H9 (cell line): ENCODE results near the gene HSPG2. TPM values are rescaled to one million over a fixed set of nuclear protein-coding genes. Genes with fewer than 3 reads are reported as not detected.

Experiments used
- DNase-seq: peaks from one replicate; pipeline ENCODE4 v3.0.0-alpha.2; 2017
- H2AFZ ChIP-seq: one replicate; pipeline ENCODE4 v1.6.1; 2013; ENCODE audit warnings: mild to moderate bottlenecking, low read length, control low read depth, moderate library complexity
- H2AK5ac ChIP-seq: 2 replicates; pipeline ENCODE4 v1.6.1; 2013; ENCODE audit warnings: low read length, control low read depth, mixed read lengths; ENCODE audit not compliant: insufficient read length
- H2BK120ac ChIP-seq: one replicate; pipeline ENCODE4 v1.6.1; 2013; ENCODE audit warnings: low read depth, mild to moderate bottlenecking, low read length, control low read depth, inconsistent platforms; ENCODE audit not compliant: poor library complexity, severe bottlenecking
- H2BK12ac ChIP-seq: 2 replicates; pipeline ENCODE4 v1.6.1; 2013; ENCODE audit warnings: low read length, control low read depth, mixed read lengths, low read depth; ENCODE audit not compliant: insufficient read length
- H2BK15ac ChIP-seq: 2 replicates; pipeline ENCODE4 v1.6.1; 2013; ENCODE audit warnings: low read depth, low read length, control low read depth
- H2BK20ac ChIP-seq: one replicate; pipeline ENCODE4 v1.6.1; 2013; ENCODE audit warnings: low read depth, mild to moderate bottlenecking, low read length, control low read depth, inconsistent platforms; ENCODE audit not compliant: poor library complexity, severe bottlenecking
- H2BK5ac ChIP-seq: 2 replicates; pipeline ENCODE4 v1.6.1; 2013; ENCODE audit warnings: low read length, control low read depth, mixed read lengths; ENCODE audit not compliant: insufficient read length
- H3K14ac ChIP-seq: 2 replicates; pipeline ENCODE4 v1.6.1; 2013; ENCODE audit warnings: low read length, control low read depth; ENCODE audit not compliant: insufficient read depth
- H3K18ac ChIP-seq: 2 replicates; pipeline ENCODE4 v1.6.1; 2013; ENCODE audit warnings: low read depth, mild to moderate bottlenecking, mixed read lengths, low read length, control low read depth; ENCODE audit not compliant: insufficient read length
- H3K23ac ChIP-seq: 2 replicates; pipeline ENCODE4 v1.6.1; 2013; ENCODE audit warnings: low read length, control low read depth, mixed read lengths, low read depth; ENCODE audit not compliant: insufficient read length
- H3K23me2 ChIP-seq: 2 replicates; pipeline ENCODE4 v1.6.1; 2013; ENCODE audit warnings: low read depth, mild to moderate bottlenecking, mixed read lengths, low read length, control low read depth; ENCODE audit not compliant: insufficient read length, poor library complexity, severe bottlenecking
- H3K27ac ChIP-seq: 2 replicates; pipeline ENCODE4 v1.5.1; 2013; ENCODE audit warnings: low read length, control low read depth, mixed read lengths, low read depth; ENCODE audit not compliant: insufficient read length
- H3K27me3 ChIP-seq: 2 replicates; pipeline ENCODE4 v1.6.1; 2013; ENCODE audit warnings: low read length, control low read depth, inconsistent platforms; ENCODE audit not compliant: insufficient read depth
- H3K4ac ChIP-seq: 2 replicates; pipeline ENCODE4 v1.6.1; 2013; ENCODE audit warnings: low read depth, mild to moderate bottlenecking, control low read depth, inconsistent platforms, low read length, moderate library complexity
- H3K4me1 ChIP-seq: 2 replicates; pipeline ENCODE4 v1.6.1; 2013; ENCODE audit warnings: low read length, control low read depth, inconsistent platforms; ENCODE audit not compliant: insufficient read depth
- H3K4me2 ChIP-seq: 2 replicates; pipeline ENCODE4 v1.6.1; 2013; ENCODE audit warnings: low read length, control low read depth, mixed read lengths; ENCODE audit not compliant: insufficient read length, insufficient read depth
- H3K56ac ChIP-seq: 2 replicates; pipeline ENCODE4 v1.6.1; 2013; ENCODE audit warnings: low read depth, mild to moderate bottlenecking, mixed read lengths, low read length, control low read depth; ENCODE audit not compliant: insufficient read length
- H3K79me1 ChIP-seq: 2 replicates; pipeline ENCODE4 v1.6.1; 2013; ENCODE audit warnings: low read depth, mild to moderate bottlenecking, moderate library complexity, low read length, control low read depth, inconsistent platforms; ENCODE audit not compliant: insufficient read depth, poor library complexity, severe bottlenecking
- H3K79me2 ChIP-seq: 2 replicates; pipeline ENCODE4 v1.6.1; 2013; ENCODE audit warnings: low read length, control low read depth, inconsistent platforms; ENCODE audit not compliant: insufficient read depth
- H3K9ac ChIP-seq: 2 replicates; pipeline ENCODE4 v1.6.1; 2013; ENCODE audit warnings: low read length, control low read depth, mixed read lengths; ENCODE audit not compliant: insufficient read length; ENCODE audit errors: extremely low read depth
- H3K9me3 ChIP-seq: one replicate; pipeline ENCODE4 v1.6.1; 2013; ENCODE audit warnings: low read depth, low read length, inconsistent platforms; ENCODE audit not compliant: control insufficient read depth
- H3T11ph ChIP-seq: one replicate; pipeline ENCODE4 v1.6.1; 2013; ENCODE audit warnings: mild to moderate bottlenecking, low read length, control low read depth, inconsistent platforms
- H4K20me1 ChIP-seq: one replicate; pipeline ENCODE4 v1.6.1; 2013; ENCODE audit not compliant: control insufficient read depth, insufficient read length, insufficient read depth
- H4K5ac ChIP-seq: 2 replicates; pipeline ENCODE4 v1.6.1; 2013; ENCODE audit warnings: low read depth, mild to moderate bottlenecking, mixed read lengths, low read length, control low read depth; ENCODE audit not compliant: insufficient read length
- H4K8ac ChIP-seq: replicated peaks from 2 replicates; pipeline ENCODE4 v1.6.1; 2013; ENCODE audit warnings: low read length, control low read depth, mixed read lengths, low read depth; ENCODE audit not compliant: insufficient read length
- H4K91ac ChIP-seq: 2 replicates; pipeline ENCODE4 v1.6.1; 2013; ENCODE audit warnings: low read depth, mild to moderate bottlenecking, moderate library complexity, mixed read lengths, low read length, control low read depth; ENCODE audit not compliant: insufficient read length
- H3K27ac Mint-ChIP-seq, 3 experiments: 2 replicates in 2 of 3; 3 replicates in 1 of 3; pipeline ENCODE4 v1.8.0; 2020 to 2021; ENCODE audit warnings: mixed read lengths in 3 of 3, mild to moderate bottlenecking in 1 of 3, moderate library complexity in 1 of 3
- H3K27me3 Mint-ChIP-seq: 2 replicates; pipeline ENCODE4 v1.8.0; 2021; ENCODE audit warnings: low read depth, mild to moderate bottlenecking, moderate library complexity, mixed read lengths
- H3K36me3 Mint-ChIP-seq, 3 experiments: 2 replicates in 2 of 3; 3 replicates in 1 of 3; pipeline ENCODE4 v1.8.0; 2020 to 2021; ENCODE audit warnings: low read depth in 3 of 3, mixed read lengths in 3 of 3; ENCODE audit not compliant: insufficient read depth in 1 of 3
- H3K4me1 Mint-ChIP-seq, 2 experiments: 2 replicates each; pipeline ENCODE4 v1.8.0; 2020; ENCODE audit warnings: mixed read lengths in 2 of 2
- H3K4me3 Mint-ChIP-seq, 2 experiments: 2 replicates in 1 of 2; 3 replicates in 1 of 2; pipeline ENCODE4 v1.8.0; 2020 to 2021; ENCODE audit warnings: mild to moderate bottlenecking in 2 of 2, mixed read lengths in 2 of 2, moderate library complexity in 1 of 2
- H3K9me3 Mint-ChIP-seq, 2 experiments: 2 replicates in 1 of 2; 3 replicates in 1 of 2; pipeline ENCODE4 v1.8.0; 2020; ENCODE audit warnings: mild to moderate bottlenecking in 2 of 2, mixed read lengths in 2 of 2, moderate library complexity in 1 of 2
- CTCF ChIP-seq: fragments of 200-600 bp; sonication (generic); conservative IDR thresholded peaks from 3 replicates; pipeline ENCODE4 v1.8.0; 2021; ENCODE audit warnings: antibody characterized with exemption, mild to moderate bottlenecking
- WGBS: extraction: QIAGEN DNeasy Blood & Tissue Kit; methylation state at CpG from one replicate; pipeline ENCODE4 v1.1.7; 2013; ENCODE audit warnings: missing lambda C conversion rate, low lambda C conversion rate, mixed read lengths; ENCODE audit not compliant: insufficient read length; ENCODE audit errors: extremely low coverage; 5-methylcytosine and 5-hydroxymethylcytosine counted together
- total RNA-seq: library from RNA; stranded (reverse); gene quantifications from 2 replicates; pipeline ENCODE4 v1.2.1, GENCODE V29; 2021

HSPG2 gene
- total RNA-seq, 1 experiment from 2014 or later = 90.0 TPM

GRCh38 chr1:21961337-21961736, 24.2 kb upstream of the HSPG2 start:
- Histone ChIP-seq H3K23me2 (no peaks in the 10 kb centered on the region), H2BK15ac (no peak overlapping the region), H3K9me3 (no peaks in the 10 kb centered on the region), H4K91ac (no peak overlapping the region), H3T11ph (no peak overlapping the region), H3K4ac (no peak overlapping the region), H3K18ac (no peak overlapping the region), H3K56ac (no peak overlapping the region), H3K27ac (no peak overlapping the region), H3K9ac (no peak overlapping the region), H4K20me1 (no peaks in the 10 kb centered on the region), H3K27me3 (no peaks in the 10 kb centered on the region), H3K79me1 (no peaks in the 10 kb centered on the region), H4K5ac (no peak overlapping the region), H3K4me1 (no peaks in the 10 kb centered on the region; the same call in 1 of the 2 replicates), H2AK5ac (no peak overlapping the region), H3K23ac (no peak overlapping the region), H3K4me2 (no peak overlapping the region), H3K14ac (no peak overlapping the region), H2BK5ac (no peak overlapping the region), H2BK12ac (no peak overlapping the region), H4K8ac (no peak overlapping the region), H2BK20ac (no peak overlapping the region), H2AFZ (no peak overlapping the region), H3K79me2 (no peaks in the 10 kb centered on the region), H2BK120ac (no peak overlapping the region)
- Mint-ChIP-seq H3K36me3 (no peaks in the 10 kb centered on the region), H3K9me3 (no peaks in the 10 kb centered on the region), H3K4me1 (peaks cover 18 to 19% of the 10 kb centered on the region in 2 experiments), H3K27ac (no peak overlapping the region), H3K27me3 (no peaks in the 10 kb centered on the region; the same call in 1 of the 2 replicates), H3K4me3 (no peak overlapping the region)
- DNase-seq = no peak
- TF ChIP-seq CTCF = no peak
- no CpG with 5 or more reads among the region's 2 CpGs for WGBS
